ENCODE data around the gene TCF7.

GRCh38 chr5:134095887-134096589 is 18.4 kb upstream of the TCF7 start:
- TF ChIP-seq POLR2AphosphoS2 (conservative IDR thresholded peaks at IDR 0.05; ENCODE audit: low read length) (no peak), JUN (IDR thresholded peaks at IDR 0.05) (no peak), POLR2A (IDR thresholded peaks at IDR 0.05; ENCODE audit: low read length) (no peak)
- TF ChIP-seq, protein P1, sequence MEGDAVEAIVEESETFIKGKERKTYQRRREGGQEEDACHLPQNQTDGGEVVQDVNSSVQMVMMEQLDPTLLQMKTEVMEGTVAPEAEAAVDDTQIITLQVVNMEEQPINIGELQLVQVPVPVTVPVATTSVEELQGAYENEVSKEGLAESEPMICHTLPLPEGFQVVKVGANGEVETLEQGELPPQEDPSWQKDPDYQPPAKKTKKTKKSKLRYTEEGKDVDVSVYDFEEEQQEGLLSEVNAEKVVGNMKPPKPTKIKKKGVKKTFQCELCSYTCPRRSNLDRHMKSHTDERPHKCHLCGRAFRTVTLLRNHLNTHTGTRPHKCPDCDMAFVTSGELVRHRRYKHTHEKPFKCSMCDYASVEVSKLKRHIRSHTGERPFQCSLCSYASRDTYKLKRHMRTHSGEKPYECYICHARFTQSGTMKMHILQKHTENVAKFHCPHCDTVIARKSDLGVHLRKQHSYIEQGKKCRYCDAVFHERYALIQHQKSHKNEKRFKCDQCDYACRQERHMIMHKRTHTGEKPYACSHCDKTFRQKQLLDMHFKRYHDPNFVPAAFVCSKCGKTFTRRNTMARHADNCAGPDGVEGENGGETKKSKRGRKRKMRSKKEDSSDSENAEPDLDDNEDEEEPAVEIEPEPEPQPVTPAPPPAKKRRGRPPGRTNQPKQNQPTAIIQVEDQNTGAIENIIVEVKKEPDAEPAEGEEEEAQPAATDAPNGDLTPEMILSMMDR (IDR thresholded peaks at IDR 0.05): no peak
